Body of pancreas (tissue), 4 donors: ENCODE measurements around the gene WDFY4.

Experiments
- CTCF ChIP-seq, 7 experiments: fragments of 450-650 bp in 4 of 7; fragments of 200-600 bp in 3 of 7; sonication (generic) in 3 of 7; IDR thresholded peaks; one replicate each; pipeline ENCODE4 v1.5.1; 2016 to 2019; ENCODE audit warnings: antibody characterized with exemption in 7 of 7
- POLR2A ChIP-seq, 3 donors: fragments of 450-650 bp; IDR thresholded peaks; one replicate each; pipeline ENCODE4 v1.6.1; 2016; ENCODE audit warnings: antibody characterized with exemption in 3 of 3, mild to moderate bottlenecking in 2 of 3

GRCh38 chr10:48938281-48938680 is 253.6 kb downstream of the WDFY4 start:
- TF ChIP-seq CTCF (IDR thresholded peaks at IDR 0.05) (no peak), POLR2A (IDR thresholded peaks at IDR 0.05) (no peak)
